HepG2 (cell line): ENCODE data around the gene TMEM8B. TPM values are rescaled to one million over a fixed set of nuclear protein-coding genes. Genes with fewer than 3 reads are reported as not detected.

Experiments used
- CREB1 ChIP-seq, 2 experiments: fragments of 450-650 bp in 1 of 2; IDR thresholded peaks; 2 replicates each; pipeline ENCODE4 v1.6.1; 2016 to 2017; ENCODE audit warnings: control low read depth in 1 of 2, mild to moderate bottlenecking in 1 of 2, missing compliant biosample characterization in 1 of 2, missing genetic modification characterization in 1 of 2
- FOSL1 ChIP-seq: sonication (generic); formaldehyde crosslinking; IDR thresholded peaks from 2 replicates; pipeline ENCODE4 v1.9.0; 2021; ENCODE audit warnings: missing genetic modification reagents, borderline replicate concordance
- FOXC1 ChIP-seq: sonication (generic); formaldehyde crosslinking; IDR thresholded peaks from 2 replicates; pipeline ENCODE4 v1.8.0; 2022; ENCODE audit warnings: mild to moderate bottlenecking, missing genetic modification reagents, borderline replicate concordance
- MAF1 ChIP-seq: sonication (generic); formaldehyde crosslinking; IDR thresholded peaks from 2 replicates; pipeline ENCODE4 v1.5.0; 2020; ENCODE audit warnings: missing genetic modification reagents, borderline replicate concordance
- MATR3 ChIP-seq: sonication (generic); formaldehyde crosslinking; IDR thresholded peaks from 2 replicates; pipeline ENCODE4 v1.4.0; 2020; ENCODE audit warnings: missing genetic modification reagents
- MLLT10 ChIP-seq: sonication (generic); formaldehyde crosslinking; IDR thresholded peaks from 2 replicates; pipeline ENCODE4 v1.4.0; 2020; ENCODE audit warnings: missing genetic modification reagents
- SAFB2 ChIP-seq: sonication (generic); formaldehyde crosslinking; IDR thresholded peaks from 2 replicates; pipeline ENCODE4 v1.5.1; 2020; ENCODE audit warnings: missing genetic modification reagents, low read depth, mild to moderate bottlenecking, borderline replicate concordance
- SNAI1 ChIP-seq: sonication (generic); formaldehyde crosslinking; IDR thresholded peaks from 2 replicates; pipeline ENCODE4 v1.5.0; 2020; ENCODE audit warnings: mild to moderate bottlenecking, missing genetic modification reagents, borderline replicate concordance
- TRIM24 ChIP-seq: sonication (generic); formaldehyde crosslinking; IDR thresholded peaks from 2 replicates; pipeline ENCODE4 v1.8.0; 2022; ENCODE audit warnings: mild to moderate bottlenecking, missing genetic modification reagents
- ZFP36 ChIP-seq: fragments of 150-350 bp; IDR thresholded peaks from 2 replicates; pipeline ENCODE4 v1.6.1; 2018; ENCODE audit warnings: borderline replicate concordance, low read length, low read depth; ENCODE audit not compliant: partially characterized antibody
- ZNF672 ChIP-seq: sonication (generic); formaldehyde crosslinking; IDR thresholded peaks from 2 replicates; pipeline ENCODE4 v1.8.1; 2022; ENCODE audit warnings: missing genetic modification reagents
- ZNF773 ChIP-seq: sonication (generic); formaldehyde crosslinking; IDR thresholded peaks from 2 replicates; pipeline ENCODE4 v1.4.0; 2020; ENCODE audit warnings: missing genetic modification reagents, borderline replicate concordance
- ZSCAN9 ChIP-seq: IDR thresholded peaks from 2 replicates; pipeline ENCODE4 v1.6.1; 2016; ENCODE audit warnings: borderline replicate concordance
- polyA plus RNA-seq, 8 experiments: library from polyadenylated mRNA; depleted of rRNA in 3 of 8; stranded (reverse) in 7 of 8; unstranded in 1 of 8; fragments of >200 nt; fragmentation: Illumina TruSeq in 4 of 8; extraction: Trizol in 4 of 8; gene quantifications; 2 replicates each; pipeline versions ENCODE4 v1.2.1 to v1.2.3, GENCODE V29; 2011 to 2016; ENCODE audit warnings: low read depth in 4 of 8, missing spikeins in 1 of 8, mixed read lengths in 1 of 8; ENCODE audit not compliant: insufficient read depth in 1 of 8
- total RNA-seq, 5 experiments: library from RNA; depleted of rRNA; stranded (reverse); fragments of >200 nt; fragmentation: Illumina TruSeq; extraction: Trizol; gene quantifications; 2 replicates each; pipeline ENCODE4 v1.2.3, GENCODE V29; 2016; ENCODE audit warnings: low read depth in 1 of 5
- TF ChIP-seq, protein P1 (sequence below): sonication (generic); formaldehyde crosslinking; IDR thresholded peaks from 2 replicates; pipeline ENCODE4 v1.4.0; 2020; ENCODE audit warnings: missing genetic modification reagents
- TF ChIP-seq, protein P2 (sequence below): sonication (generic); formaldehyde crosslinking; IDR thresholded peaks from 2 replicates; pipeline ENCODE4 v1.5.1; 2020; ENCODE audit warnings: mild to moderate bottlenecking, missing genetic modification reagents
- TF ChIP-seq, protein P3 (sequence below): sonication (generic); formaldehyde crosslinking; IDR thresholded peaks from 2 replicates; pipeline ENCODE4 v1.8.1; 2023; ENCODE audit warnings: mild to moderate bottlenecking, missing genetic modification reagents
- TF ChIP-seq, protein P4 (sequence below): sonication (generic); formaldehyde crosslinking; IDR thresholded peaks from 2 replicates; pipeline ENCODE4 v1.8.0; 2022; ENCODE audit warnings: mild to moderate bottlenecking, missing genetic modification reagents, moderate library complexity

The TMEM8B gene
- total and polyA plus RNA-seq, 2 of the 13 experiments (the other 11 are each of a cell fraction or from before 2014, with no cell fraction given): 2.1 to 2.7 TPM

DNA sequence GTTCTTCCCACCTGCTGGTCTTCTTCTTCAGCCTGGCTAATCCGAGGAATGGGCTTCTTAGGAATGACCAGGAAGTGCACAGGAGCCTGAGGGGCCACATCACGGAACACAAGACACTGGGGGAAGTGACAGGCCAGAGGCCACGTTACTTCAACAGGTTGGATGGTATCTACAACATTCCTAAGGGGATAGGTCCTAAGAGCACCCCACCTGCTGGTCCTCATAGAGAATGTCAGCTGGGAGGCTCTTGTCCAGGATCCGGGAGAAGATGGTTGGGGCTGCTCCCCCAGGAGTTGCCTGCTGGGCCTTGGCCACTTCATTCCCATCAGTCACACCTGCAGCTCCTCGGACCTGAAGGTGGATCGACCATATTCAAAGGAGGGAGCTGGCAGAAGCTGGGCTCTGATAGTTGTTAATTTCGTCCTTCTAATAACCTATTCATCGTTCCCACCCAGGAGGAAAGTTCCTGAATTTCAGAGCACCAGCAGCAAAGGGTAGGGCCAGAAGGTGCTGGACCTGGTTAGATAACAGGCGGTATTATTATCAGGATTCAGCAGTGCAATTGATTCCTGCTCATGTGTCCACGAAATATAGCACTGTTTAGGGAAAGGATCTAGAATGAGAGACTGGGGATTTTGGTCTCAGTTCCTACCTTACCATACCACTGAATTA, 15.5 kb upstream of the TMEM8B start (continued):
- TF ChIP-seq, protein P1, sequence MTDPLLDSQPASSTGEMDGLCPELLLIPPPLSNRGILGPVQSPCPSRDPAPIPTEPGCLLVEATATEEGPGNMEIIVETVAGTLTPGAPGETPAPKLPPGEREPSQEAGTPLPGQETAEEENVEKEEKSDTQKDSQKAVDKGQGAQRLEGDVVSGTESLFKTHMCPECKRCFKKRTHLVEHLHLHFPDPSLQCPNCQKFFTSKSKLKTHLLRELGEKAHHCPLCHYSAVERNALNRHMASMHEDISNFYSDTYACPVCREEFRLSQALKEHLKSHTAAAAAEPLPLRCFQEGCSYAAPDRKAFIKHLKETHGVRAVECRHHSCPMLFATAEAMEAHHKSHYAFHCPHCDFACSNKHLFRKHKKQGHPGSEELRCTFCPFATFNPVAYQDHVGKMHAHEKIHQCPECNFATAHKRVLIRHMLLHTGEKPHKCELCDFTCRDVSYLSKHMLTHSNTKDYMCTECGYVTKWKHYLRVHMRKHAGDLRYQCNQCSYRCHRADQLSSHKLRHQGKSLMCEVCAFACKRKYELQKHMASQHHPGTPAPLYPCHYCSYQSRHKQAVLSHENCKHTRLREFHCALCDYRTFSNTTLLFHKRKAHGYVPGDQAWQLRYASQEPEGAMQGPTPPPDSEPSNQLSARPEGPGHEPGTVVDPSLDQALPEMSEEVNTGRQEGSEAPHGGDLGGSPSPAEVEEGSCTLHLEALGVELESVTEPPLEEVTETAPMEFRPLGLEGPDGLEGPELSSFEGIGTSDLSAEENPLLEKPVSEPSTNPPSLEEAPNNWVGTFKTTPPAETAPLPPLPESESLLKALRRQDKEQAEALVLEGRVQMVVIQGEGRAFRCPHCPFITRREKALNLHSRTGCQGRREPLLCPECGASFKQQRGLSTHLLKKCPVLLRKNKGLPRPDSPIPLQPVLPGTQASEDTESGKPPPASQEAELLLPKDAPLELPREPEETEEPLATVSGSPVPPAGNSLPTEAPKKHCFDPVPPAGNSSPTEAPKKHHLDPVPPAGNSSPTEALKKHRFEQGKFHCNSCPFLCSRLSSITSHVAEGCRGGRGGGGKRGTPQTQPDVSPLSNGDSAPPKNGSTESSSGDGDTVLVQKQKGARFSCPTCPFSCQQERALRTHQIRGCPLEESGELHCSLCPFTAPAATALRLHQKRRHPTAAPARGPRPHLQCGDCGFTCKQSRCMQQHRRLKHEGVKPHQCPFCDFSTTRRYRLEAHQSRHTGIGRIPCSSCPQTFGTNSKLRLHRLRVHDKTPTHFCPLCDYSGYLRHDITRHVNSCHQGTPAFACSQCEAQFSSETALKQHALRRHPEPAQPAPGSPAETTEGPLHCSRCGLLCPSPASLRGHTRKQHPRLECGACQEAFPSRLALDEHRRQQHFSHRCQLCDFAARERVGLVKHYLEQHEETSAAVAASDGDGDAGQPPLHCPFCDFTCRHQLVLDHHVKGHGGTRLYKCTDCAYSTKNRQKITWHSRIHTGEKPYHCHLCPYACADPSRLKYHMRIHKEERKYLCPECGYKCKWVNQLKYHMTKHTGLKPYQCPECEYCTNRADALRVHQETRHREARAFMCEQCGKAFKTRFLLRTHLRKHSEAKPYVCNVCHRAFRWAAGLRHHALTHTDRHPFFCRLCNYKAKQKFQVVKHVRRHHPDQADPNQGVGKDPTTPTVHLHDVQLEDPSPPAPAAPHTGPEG (CRISPR knock-in tag): 0 out of 2 replicates have a peak, but pooled peaks have one; percentile 15
- TF ChIP-seq FOXC1 (CRISPR knock-in tag): no peak
- TF ChIP-seq ZNF672 (CRISPR knock-in tag): no peak
- TF ChIP-seq, protein P2, sequence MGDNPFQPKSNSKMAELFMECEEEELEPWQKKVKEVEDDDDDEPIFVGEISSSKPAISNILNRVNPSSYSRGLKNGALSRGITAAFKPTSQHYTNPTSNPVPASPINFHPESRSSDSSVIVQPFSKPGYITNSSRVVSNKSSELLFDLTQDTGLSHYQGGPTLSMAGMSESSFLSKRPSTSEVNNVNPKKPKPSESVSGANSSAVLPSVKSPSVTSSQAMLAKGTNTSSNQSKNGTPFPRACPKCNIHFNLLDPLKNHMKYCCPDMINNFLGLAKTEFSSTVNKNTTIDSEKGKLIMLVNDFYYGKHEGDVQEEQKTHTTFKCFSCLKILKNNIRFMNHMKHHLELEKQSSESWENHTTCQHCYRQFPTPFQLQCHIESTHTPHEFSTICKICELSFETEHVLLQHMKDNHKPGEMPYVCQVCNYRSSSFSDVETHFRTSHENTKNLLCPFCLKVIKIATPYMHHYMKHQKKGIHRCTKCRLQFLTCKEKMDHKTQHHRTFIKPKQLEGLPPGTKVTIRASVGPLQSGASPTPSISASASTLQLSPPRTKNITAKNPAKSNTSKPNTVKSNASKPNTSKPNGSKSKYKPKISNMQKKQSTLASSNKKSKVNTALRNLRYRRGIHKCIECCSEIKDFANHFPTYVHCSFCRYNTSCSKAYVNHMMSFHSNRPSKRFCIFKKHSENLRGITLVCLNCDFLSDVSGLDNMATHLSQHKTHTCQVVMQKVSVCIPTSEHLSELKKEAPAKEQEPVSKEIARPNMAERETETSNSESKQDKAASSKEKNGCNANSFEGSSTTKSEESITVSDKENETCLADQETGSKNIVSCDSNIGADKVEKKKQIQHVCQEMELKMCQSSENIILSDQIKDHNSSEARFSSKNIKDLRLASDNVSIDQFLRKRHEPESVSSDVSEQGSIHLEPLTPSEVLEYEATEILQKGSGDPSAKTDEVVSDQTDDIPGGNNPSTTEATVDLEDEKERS (CRISPR knock-in tag): no peak
- no peak for TF ChIP-seq ZSCAN9 (CRISPR knock-in tag)
- no peak for TF ChIP-seq CREB1 (IDR thresholded peaks at IDR 0.05)
- no peak for TF ChIP-seq CREB1 (CRISPR knock-in tag; IDR thresholded peaks at IDR 0.05)
- TF ChIP-seq MLLT10 (CRISPR knock-in tag): no peak
- no peak for TF ChIP-seq MATR3 (CRISPR knock-in tag)
- TF ChIP-seq, protein P3, sequence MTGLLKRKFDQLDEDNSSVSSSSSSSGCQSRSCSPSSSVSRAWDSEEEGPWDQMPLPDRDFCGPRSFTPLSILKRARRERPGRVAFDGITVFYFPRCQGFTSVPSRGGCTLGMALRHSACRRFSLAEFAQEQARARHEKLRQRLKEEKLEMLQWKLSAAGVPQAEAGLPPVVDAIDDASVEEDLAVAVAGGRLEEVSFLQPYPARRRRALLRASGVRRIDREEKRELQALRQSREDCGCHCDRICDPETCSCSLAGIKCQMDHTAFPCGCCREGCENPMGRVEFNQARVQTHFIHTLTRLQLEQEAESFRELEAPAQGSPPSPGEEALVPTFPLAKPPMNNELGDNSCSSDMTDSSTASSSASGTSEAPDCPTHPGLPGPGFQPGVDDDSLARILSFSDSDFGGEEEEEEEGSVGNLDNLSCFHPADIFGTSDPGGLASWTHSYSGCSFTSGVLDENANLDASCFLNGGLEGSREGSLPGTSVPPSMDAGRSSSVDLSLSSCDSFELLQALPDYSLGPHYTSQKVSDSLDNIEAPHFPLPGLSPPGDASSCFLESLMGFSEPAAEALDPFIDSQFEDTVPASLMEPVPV (CRISPR knock-in tag): no peak
- TF ChIP-seq SNAI1: no peak
- TF ChIP-seq ZFP36: no peak
- no peak for TF ChIP-seq FOSL1
- TF ChIP-seq SAFB2 (CRISPR knock-in tag): no peak
- TF ChIP-seq, protein P4, sequence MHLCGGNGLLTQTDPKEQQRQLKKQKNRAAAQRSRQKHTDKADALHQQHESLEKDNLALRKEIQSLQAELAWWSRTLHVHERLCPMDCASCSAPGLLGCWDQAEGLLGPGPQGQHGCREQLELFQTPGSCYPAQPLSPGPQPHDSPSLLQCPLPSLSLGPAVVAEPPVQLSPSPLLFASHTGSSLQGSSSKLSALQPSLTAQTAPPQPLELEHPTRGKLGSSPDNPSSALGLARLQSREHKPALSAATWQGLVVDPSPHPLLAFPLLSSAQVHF: no peak
- TF ChIP-seq MAF1 (CRISPR knock-in tag): no peak
- TF ChIP-seq ZNF773: no peak
- no peak for TF ChIP-seq TRIM24
